Measurements from ENCODE around the gene PDCL2. TPM values are rescaled to one million over a fixed set of nuclear protein-coding genes. Genes with fewer than 3 reads are reported as not detected.

PDCL2 gene, protein sequence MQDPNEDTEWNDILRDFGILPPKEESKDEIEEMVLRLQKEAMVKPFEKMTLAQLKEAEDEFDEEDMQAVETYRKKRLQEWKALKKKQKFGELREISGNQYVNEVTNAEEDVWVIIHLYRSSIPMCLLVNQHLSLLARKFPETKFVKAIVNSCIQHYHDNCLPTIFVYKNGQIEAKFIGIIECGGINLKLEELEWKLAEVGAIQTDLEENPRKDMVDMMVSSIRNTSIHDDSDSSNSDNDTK
- not detected in 2 replicates for total RNA-seq

GRCh38 chr4:55592014-55592413, at the start of gene PDCL2:
PDCL2 (minus strand) TSS chr4:55592245; CDS start chr4:55592109, 136 bp downstream.

GRCh38 chr4:55635741-55636655, 44.0 kb upstream of the PDCL2 start, which contains the start of gene NMU:
NMU (minus strand) TSS chr4:55636298; CDS start chr4:55636192, 106 bp downstream.

GRCh38 chr4:55546756-55547465, 45.1 kb downstream of the PDCL2 start, which contains the start of gene CLOCK:
CLOCK (minus strand) TSS chr4:55546909; CDS start chr4:55482785, 64,124 bp downstream.

Other genes with a start within 250 kb of the PDCL2 start
- gene SRD5A3, start 246.0 kb downstream of the PDCL2 start, total RNA-seq: 6.3 and 10.7 TPM in 2 replicates
- 87.9 and 138 TPM in 2 replicates for gene TMEM165, start 196.3 kb downstream of the PDCL2 start, total RNA-seq
- gene CLOCK, start 45.3 kb downstream of the PDCL2 start, total RNA-seq: 14.7 and 29.4 TPM in 2 replicates
- gene NMU, start 44.1 kb upstream of the PDCL2 start, total RNA-seq: 0.38 TPM in 1 of 2 replicates, not detected in the other
- not detected in 2 replicates for gene EXOC1L, start 227.5 kb upstream of the PDCL2 start, total RNA-seq